Endothelial cell of umbilical vein (primary cell): ENCODE results near the gene FAM98A. TPM values are rescaled to one million over a fixed set of nuclear protein-coding genes. Genes with fewer than 3 reads are reported as not detected.

Experiments
- BruUV-seq: library from RNA; stranded (reverse); fragments of 400-500 nt; replicated peaks from 2 replicates; lab custom pipeline; 2021; lab: Mats Ljungman, UMichigan
- CTCF ChIA-PET: fragments of 300-600, 350-600 bp; sonication (Branson Sonifier 250); formaldehyde crosslinking; loops from one replicate; lab custom pipeline; 2021; ENCODE audit warnings: antibody characterized with exemption, inconsistent platforms; lab: Charles Lee
- POLR2A ChIA-PET: fragments of 300-600, 350-600 bp; sonication (Branson Sonifier 250); formaldehyde crosslinking; loops from one replicate; lab custom pipeline; 2021; ENCODE audit warnings: antibody characterized with exemption, inconsistent platforms; lab: Charles Lee
- DNase-seq: peaks from one replicate; pipeline ENCODE4 v3.0.0-alpha.2; 2011; ENCODE audit warnings: low read depth, low spot score
- FAIRE-seq: peaks from 2 replicates; lab custom pipeline; 2011; peaks lifted over from hg19 to GRCh38; lab: Jason Lieb, UNC
- H2AFZ ChIP-seq: 2 replicates; pipeline ENCODE4 v1.6.0; 2012; ENCODE audit warnings: low read depth, low read length, control low read depth, inconsistent platforms
- H3K27ac ChIP-seq: 2 replicates; pipeline ENCODE4 v1.5.1; 2011; ENCODE audit warnings: low read depth, mild to moderate bottlenecking, control low read depth, low read length, moderate library complexity; ENCODE audit not compliant: insufficient read depth
- H3K27me3 ChIP-seq, 2 experiments: 2 replicates each; pipeline versions ENCODE4 v1.6.0 to v1.6.1; 2011; ENCODE audit warnings: low read length in 2 of 2, mixed read lengths in 1 of 2; ENCODE audit not compliant: control insufficient read depth in 2 of 2, insufficient read depth in 2 of 2
- H3K36me3 ChIP-seq, 2 experiments: 2 replicates in 1 of 2; 3 replicates in 1 of 2; pipeline ENCODE4 v1.5.1; 2011; ENCODE audit warnings: low read length in 2 of 2, mild to moderate bottlenecking in 1 of 2, moderate library complexity in 1 of 2; ENCODE audit not compliant: control insufficient read depth in 2 of 2, insufficient read depth in 2 of 2; ENCODE audit errors: extremely low read depth in 1 of 2
- H3K4me1 ChIP-seq: 3 replicates; pipeline ENCODE4 v1.5.1; 2011; ENCODE audit warnings: mild to moderate bottlenecking, low read length; ENCODE audit not compliant: control insufficient read depth, insufficient read depth; ENCODE audit errors: extremely low read depth
- H3K4me2 ChIP-seq: 2 replicates; pipeline ENCODE4 v1.6.1; 2011; ENCODE audit warnings: low read length, control low read depth, mixed read lengths; ENCODE audit not compliant: insufficient read depth
- H3K4me3 ChIP-seq, 3 experiments: fragments of 200-600 bp in 1 of 3; sonication (generic), shearing (Covaris generic) in 1 of 3; replicated peaks in 1 of 3; 2 replicates each; pipeline ENCODE4 v1.5.1; 2011 to 2016; ENCODE audit warnings: control low read depth in 3 of 3, low read length in 3 of 3, mild to moderate bottlenecking in 2 of 3, inconsistent platforms in 1 of 3, low read depth in 1 of 3, moderate library complexity in 1 of 3; ENCODE audit not compliant: insufficient read depth in 1 of 3
- H3K79me2 ChIP-seq: 2 replicates; pipeline ENCODE4 v1.6.0; 2012; ENCODE audit warnings: low read length, inconsistent platforms; ENCODE audit not compliant: control insufficient read depth, insufficient read depth
- H3K9ac ChIP-seq: replicated peaks from 2 replicates; pipeline ENCODE3; 2011; ENCODE audit warnings: low read length, control low read depth; ENCODE audit not compliant: insufficient read depth; ENCODE audit errors: extremely low read depth
- H3K9me1 ChIP-seq: replicated peaks from 3 replicates; pipeline ENCODE4 v1.6.0; 2011; ENCODE audit warnings: mild to moderate bottlenecking, low read length; ENCODE audit not compliant: control insufficient read depth, insufficient read depth; ENCODE audit errors: extremely low read depth
- H3K9me3 ChIP-seq: replicated peaks from 2 replicates; pipeline ENCODE4 v1.5.1; 2012; ENCODE audit warnings: low read length, inconsistent platforms; ENCODE audit not compliant: control insufficient read depth, insufficient read depth
- H4K20me1 ChIP-seq: replicated peaks from 2 replicates; pipeline ENCODE3; 2011; ENCODE audit warnings: mild to moderate bottlenecking, low read length; ENCODE audit not compliant: control insufficient read depth, insufficient read depth; ENCODE audit errors: extremely low read depth
- EZH2 ChIP-seq: IDR thresholded peaks from 2 replicates; pipeline ENCODE4 v1.6.1; 2012; ENCODE audit warnings: borderline replicate concordance, low read depth, mild to moderate bottlenecking, moderate library complexity, low read length, inconsistent platforms; ENCODE audit not compliant: severe bottlenecking
- FOS ChIP-seq: IDR thresholded peaks from 2 replicates; pipeline ENCODE4 v1.6.1; 2011; ENCODE audit warnings: mild to moderate bottlenecking, low read length, moderate library complexity, borderline replicate concordance; ENCODE audit not compliant: insufficient read depth
- GATA2 ChIP-seq: IDR thresholded peaks from 2 replicates; pipeline ENCODE4 v1.7.0; 2011; ENCODE audit warnings: low read depth, mild to moderate bottlenecking, moderate library complexity, mixed read lengths, low read length; ENCODE audit not compliant: insufficient read length, insufficient read depth
- JUN ChIP-seq: IDR thresholded peaks from 2 replicates; pipeline ENCODE4 v1.6.1; 2011; ENCODE audit warnings: borderline replicate concordance, low read depth; ENCODE audit not compliant: insufficient read length, insufficient read depth
- MYC ChIP-seq: IDR thresholded peaks from one replicate; pipeline ENCODE4 v1.6.1; 2011; ENCODE audit warnings: mild to moderate bottlenecking, low read depth, low read length
- POLR2A ChIP-seq: IDR thresholded peaks from 2 replicates; pipeline ENCODE4 v1.6.1; 2012; ENCODE audit warnings: low read depth, mild to moderate bottlenecking, control low read depth, low read length
- POLR2AphosphoS5 ChIP-seq: IDR thresholded peaks from 2 replicates; pipeline ENCODE4 v1.6.1; 2012; ENCODE audit warnings: low read depth, mild to moderate bottlenecking, control low read depth, low read length, moderate library complexity; ENCODE audit not compliant: insufficient read depth
- dilution Hi-C: fragments of 300-500 bp; cut with MboI; formaldehyde crosslinking; loops from one replicate; pipeline ENCODE4 v1.15.0; 2019; ENCODE audit warnings: low sequenced_read_pairs; ENCODE audit not compliant: extremely low pct_ligation_motif_present
- intact Hi-C: fragments of 100-400 bp; cut with micrococcal nuclease; formaldehyde crosslinking; loops from one replicate; pipeline ENCODE4 v1.10.0; 2022
- polyA plus RNA-seq, 4 experiments: library from polyadenylated mRNA; depleted of rRNA in 3 of 4; stranded (reverse) in 3 of 4; unstranded in 1 of 4; fragments of >200 nt; gene quantifications; 2 replicates each; pipeline versions ENCODE4 v1.2.1 to v1.2.3, GENCODE V29; 2011 to 2012; ENCODE audit warnings: missing spikeins in 1 of 4
- total RNA-seq: library from RNA; stranded (reverse); gene quantifications from 2 replicates; pipeline ENCODE4 v1.2.3, GENCODE V29; 2021
- TF ChIP-seq, protein P1 (sequence below): IDR thresholded peaks from 2 replicates; pipeline ENCODE4 v1.6.1; 2011; ENCODE audit not compliant: insufficient read depth, insufficient read length
- TF ChIP-seq, protein P2 (sequence below), 2 donors: IDR thresholded peaks; 1 replicate in 1 of 2; 2 replicates in 1 of 2; pipeline ENCODE4 v1.5.1; 2011; ENCODE audit warnings: low read length in 2 of 2, mild to moderate bottlenecking in 2 of 2, moderate library complexity in 2 of 2, control low read depth in 1 of 2, inconsistent platforms in 1 of 2, low read depth in 1 of 2; ENCODE audit not compliant: insufficient read depth in 1 of 2; ENCODE audit errors: extremely low read depth in 1 of 2

FAM98A gene
- total and polyA plus RNA-seq, 2 donors (not counting 3 experiments of a cell fraction or from before 2014, with no cell fraction given): 52.8 to 97.1 TPM

DNA sequence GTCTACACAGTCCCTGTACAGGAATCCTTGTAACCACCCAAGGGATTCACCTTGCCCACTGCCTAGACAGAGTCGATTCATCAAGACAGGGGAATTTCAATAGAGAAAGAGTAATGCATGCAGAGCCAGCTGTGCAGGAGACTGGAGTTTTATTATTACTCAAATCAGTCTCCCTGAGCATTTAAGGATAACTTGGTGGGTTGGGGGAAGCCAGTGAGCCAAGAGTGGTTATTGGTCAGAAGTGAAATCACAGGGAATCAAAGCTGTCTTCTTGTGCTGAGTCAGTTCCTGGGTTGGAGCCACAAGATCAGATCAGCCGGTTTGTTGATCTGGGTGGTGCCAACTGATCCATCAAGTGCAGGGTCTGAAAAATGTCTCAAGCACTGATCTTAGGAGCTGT, 17.8 kb upstream of the FAM98A start:
- intact Hi-C loops (no loop called here), dilution Hi-C loops (no loop called here)
- no peaks in the 10 kb centered on the region for H3K27me3 ChIP-seq
- no peak overlapping the region for H3K9ac ChIP-seq
- no peak overlapping the region for H3K4me3 ChIP-seq
- no TSS peak for BruUV-seq
- no peaks in the 10 kb centered on the region for H3K9me3 ChIP-seq
- CTCF ChIA-PET: no interaction called here
- FAIRE-seq (no peak), DNase-seq (no peak)
- no peak overlapping the region for H3K4me2 ChIP-seq
- H3K9me1 ChIP-seq: no peaks in the 10 kb centered on the region
- no peaks in the 10 kb centered on the region for H4K20me1 ChIP-seq
- H3K79me2 ChIP-seq: no peaks in the 10 kb centered on the region
- H2AFZ ChIP-seq: no peak overlapping the region
- POLR2A ChIA-PET: no interaction called here
- TF ChIP-seq MYC (no peak), POLR2A (no peak)
- H3K4me1 ChIP-seq: no peaks in the 10 kb centered on the region
- no peak overlapping the region for H3K27ac ChIP-seq
- H3K36me3 ChIP-seq: no peaks in the 10 kb centered on the region

DNA sequence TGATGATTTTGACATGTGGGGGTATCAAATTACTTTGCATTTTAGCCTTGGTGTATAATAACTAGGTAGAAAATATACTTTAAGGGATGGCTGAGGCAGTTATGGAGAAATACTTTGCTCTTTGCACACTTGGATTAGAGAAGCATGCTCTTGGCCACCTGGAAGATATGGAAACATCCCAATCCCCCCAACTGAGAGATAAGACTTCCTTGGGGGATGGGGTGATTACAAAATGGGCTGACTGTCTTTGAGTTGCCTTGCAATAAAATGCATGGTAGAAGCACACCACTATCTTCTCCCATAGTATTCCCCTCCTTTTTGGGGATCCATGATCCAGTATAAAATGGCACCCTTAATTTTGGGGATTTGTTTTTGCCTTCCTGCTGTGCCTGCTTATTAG, 15.1 kb upstream of the FAM98A start:
- intact Hi-C loops (no loop called here), dilution Hi-C loops (no loop called here)
- H3K4me2 ChIP-seq: no peak overlapping the region
- no peak overlapping the region for H3K4me3 ChIP-seq
- no peak overlapping the region for H2AFZ ChIP-seq
- ChIA-PET CTCF (interaction anchor here (1.6 kb wide), 1 partner anchor 10 kb away, joined by 5 read pairs; no protein-coding TSS in a partner anchor), POLR2A (no interaction called here)
- H3K79me2 ChIP-seq: no peaks in the 10 kb centered on the region
- FAIRE-seq (no peak), DNase-seq (no peak)
- no peak for TF ChIP-seq FOS
- TF ChIP-seq, protein P1, sequence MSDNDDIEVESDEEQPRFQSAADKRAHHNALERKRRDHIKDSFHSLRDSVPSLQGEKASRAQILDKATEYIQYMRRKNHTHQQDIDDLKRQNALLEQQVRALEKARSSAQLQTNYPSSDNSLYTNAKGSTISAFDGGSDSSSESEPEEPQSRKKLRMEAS: no peak
- no peak for TF ChIP-seq MYC
- TF ChIP-seq JUN: no peak
- no peak for TF ChIP-seq EZH2
- TF ChIP-seq POLR2AphosphoS5: no peak
- TF ChIP-seq GATA2: no peak
- TF ChIP-seq POLR2A: no peak
- TF ChIP-seq, protein P2, sequence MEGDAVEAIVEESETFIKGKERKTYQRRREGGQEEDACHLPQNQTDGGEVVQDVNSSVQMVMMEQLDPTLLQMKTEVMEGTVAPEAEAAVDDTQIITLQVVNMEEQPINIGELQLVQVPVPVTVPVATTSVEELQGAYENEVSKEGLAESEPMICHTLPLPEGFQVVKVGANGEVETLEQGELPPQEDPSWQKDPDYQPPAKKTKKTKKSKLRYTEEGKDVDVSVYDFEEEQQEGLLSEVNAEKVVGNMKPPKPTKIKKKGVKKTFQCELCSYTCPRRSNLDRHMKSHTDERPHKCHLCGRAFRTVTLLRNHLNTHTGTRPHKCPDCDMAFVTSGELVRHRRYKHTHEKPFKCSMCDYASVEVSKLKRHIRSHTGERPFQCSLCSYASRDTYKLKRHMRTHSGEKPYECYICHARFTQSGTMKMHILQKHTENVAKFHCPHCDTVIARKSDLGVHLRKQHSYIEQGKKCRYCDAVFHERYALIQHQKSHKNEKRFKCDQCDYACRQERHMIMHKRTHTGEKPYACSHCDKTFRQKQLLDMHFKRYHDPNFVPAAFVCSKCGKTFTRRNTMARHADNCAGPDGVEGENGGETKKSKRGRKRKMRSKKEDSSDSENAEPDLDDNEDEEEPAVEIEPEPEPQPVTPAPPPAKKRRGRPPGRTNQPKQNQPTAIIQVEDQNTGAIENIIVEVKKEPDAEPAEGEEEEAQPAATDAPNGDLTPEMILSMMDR (IDR thresholded peaks at IDR 0.05; ENCODE audit: extremely low read depth in 1 of 2, insufficient read depth in 1 of 2, low read depth in 1 of 2, low read length in 2 of 2): no peak
- no TSS peak for BruUV-seq
- no peak overlapping the region for H3K9ac ChIP-seq
- H3K27ac ChIP-seq: no peak overlapping the region
- no peaks in the 10 kb centered on the region for H3K36me3 ChIP-seq
- H3K9me1 ChIP-seq: no peaks in the 10 kb centered on the region
- H3K4me1 ChIP-seq: no peaks in the 10 kb centered on the region
- no peaks in the 10 kb centered on the region for H3K27me3 ChIP-seq
- no peaks in the 10 kb centered on the region for H4K20me1 ChIP-seq
- H3K9me3 ChIP-seq: no peaks in the 10 kb centered on the region
